Endodermal cell (in vitro differentiated cells): ENCODE results near the gene LETMD1. TPM values are rescaled to one million over a fixed set of nuclear protein-coding genes. Genes with fewer than 3 reads are reported as not detected.

Source experiments
- DNase-seq: peaks from one replicate; pipeline ENCODE4 v3.0.0-alpha.2; 2017
- H3K27ac ChIP-seq: 2 replicates; pipeline ENCODE4 v1.5.1; 2013; ENCODE audit warnings: mild to moderate bottlenecking, low read depth, low read length, moderate library complexity
- H3K27me3 ChIP-seq: 2 replicates; pipeline ENCODE4 v1.6.1; 2013; ENCODE audit warnings: mild to moderate bottlenecking, low read length, moderate library complexity; ENCODE audit not compliant: insufficient read depth, control insufficient read depth, poor library complexity, severe bottlenecking
- H3K36me3 ChIP-seq: 2 replicates; pipeline ENCODE4 v1.7.0; 2013; ENCODE audit warnings: mild to moderate bottlenecking, low read length, moderate library complexity; ENCODE audit not compliant: control insufficient read depth, insufficient read depth
- H3K4me1 ChIP-seq: one replicate; pipeline ENCODE4 v1.7.0; 2013; ENCODE audit warnings: low read length; ENCODE audit not compliant: control insufficient read depth, insufficient read depth
- H3K4me3 ChIP-seq: 2 replicates; pipeline ENCODE4 v1.5.1; 2013; ENCODE audit warnings: mild to moderate bottlenecking, low read length, moderate library complexity
- H3K9ac ChIP-seq: 2 replicates; pipeline ENCODE4 v1.6.1; 2013; ENCODE audit warnings: mild to moderate bottlenecking, low read length, moderate library complexity; ENCODE audit not compliant: poor library complexity, severe bottlenecking; ENCODE audit errors: extremely low read depth
- H3K9me3 ChIP-seq: 2 replicates; pipeline ENCODE4 v1.6.1; 2013; ENCODE audit warnings: mild to moderate bottlenecking, low read length, moderate library complexity; ENCODE audit not compliant: control insufficient read depth
- H3K27ac Mint-ChIP-seq: 2 replicates; pipeline ENCODE4 v1.8.0; 2020; ENCODE audit warnings: mixed read lengths
- H3K27me3 Mint-ChIP-seq: 2 replicates; pipeline ENCODE4 v1.8.0; 2021; ENCODE audit warnings: mild to moderate bottlenecking, mixed read lengths; ENCODE audit not compliant: insufficient read depth
- H3K36me3 Mint-ChIP-seq: 2 replicates; pipeline ENCODE4 v1.8.0; 2020; ENCODE audit warnings: low read depth, mixed read lengths
- H3K4me1 Mint-ChIP-seq: 2 replicates; pipeline ENCODE4 v1.8.0; 2020; ENCODE audit warnings: mixed read lengths
- H3K4me3 Mint-ChIP-seq: 2 replicates; pipeline ENCODE4 v1.8.0; 2020; ENCODE audit warnings: mild to moderate bottlenecking, moderate library complexity, mixed read lengths
- H3K9me3 Mint-ChIP-seq: 2 replicates; pipeline ENCODE4 v1.8.0; 2020; ENCODE audit warnings: mild to moderate bottlenecking, mixed read lengths
- CTCF ChIP-seq: fragments of 200-600 bp; sonication (generic); conservative IDR thresholded peaks from 2 replicates; pipeline ENCODE4 v1.5.0; 2021; ENCODE audit warnings: antibody characterized with exemption, mild to moderate bottlenecking
- WGBS, 2 experiments: methylation state at CpG; one replicate each; pipeline versions ENCODE4 v1.1.5 to v1.1.7; 2013; ENCODE audit warnings: missing lambda C conversion rate in 2 of 2, mixed read lengths in 1 of 2; ENCODE audit not compliant: insufficient coverage in 1 of 2, insufficient read length in 1 of 2; 5-methylcytosine and 5-hydroxymethylcytosine counted together
- total RNA-seq, 2 donors: library from RNA; stranded (reverse); fragmentation: NEBNext Ultra II Directional in 1 of 2; extraction: Animal tissue kit (Norgen Biotek cat#: 25700) in 1 of 2; gene quantifications; 2 replicates in 1 of 2; 3 replicates in 1 of 2; pipeline ENCODE4 v1.2.1, GENCODE V29; 2021

The LETMD1 gene
- total RNA-seq, 2 donors from 2014 or later: 34.8 to 40.2 TPM

- no peaks in the 10 kb centered on the region for H3K9me3 Mint-ChIP-seq
- WGBS, 2 experiments: 88 to 96% methylated on average over 3 to 4 of the region's 4 CpGs
Observed at GRCh38 chr12:51080136-51080535, 32.0 kb downstream of the LETMD1 start.

GRCh38 chr12:51081421-51081820 is 33.3 kb downstream of the LETMD1 start:
- no peak overlapping the region for H3K27ac ChIP-seq
- H3K36me3 ChIP-seq: no peaks in the 10 kb centered on the region
- Mint-ChIP-seq H3K27ac (no peak overlapping the region), H3K9me3 (no peaks in the 10 kb centered on the region), H3K36me3 (peaks cover 22% of the 10 kb centered on the region), H3K4me3 (peak overlapping the region; percentile 100), H3K4me1 (peaks cover 23% of the 10 kb centered on the region), H3K27me3 (no peaks in the 10 kb centered on the region)
- no peaks in the 10 kb centered on the region for H3K27me3 ChIP-seq
- peak overlapping the region; percentile 89 for H3K4me3 ChIP-seq
- no peak for DNase-seq
- no peaks in the 10 kb centered on the region for H3K9me3 ChIP-seq
- no peaks in the 10 kb centered on the region for H3K4me1 ChIP-seq
- no peak overlapping the region for H3K9ac ChIP-seq
- TF ChIP-seq CTCF: no peak
- 86 to 91% methylated on average over 1 of the region's 1 CpG for WGBS, 2 experiments

More at GRCh38 chr12:51080136-51080535, 32.0 kb downstream of the LETMD1 start:
- Mint-ChIP-seq H3K27me3 (no peaks in the 10 kb centered on the region), H3K4me3 (no peak overlapping the region), H3K27ac (no peak overlapping the region), H3K36me3 (peaks cover 27% of the 10 kb centered on the region), H3K4me1 (peaks cover 23% of the 10 kb centered on the region)
- H3K27ac ChIP-seq: no peak overlapping the region
- no peaks in the 10 kb centered on the region for H3K36me3 ChIP-seq
- H3K4me3 ChIP-seq: no peak overlapping the region
- no peak for DNase-seq
- H3K9ac ChIP-seq: no peak overlapping the region
- no peaks in the 10 kb centered on the region for H3K4me1 ChIP-seq
- no peaks in the 10 kb centered on the region for H3K27me3 ChIP-seq
- no peak for TF ChIP-seq CTCF
- no peaks in the 10 kb centered on the region for H3K9me3 ChIP-seq

GRCh38 chr12:51082561-51083125 is 34.5 kb downstream of the LETMD1 start:
- 0 to 2% methylated on average over 14 to 18 of the region's 18 CpGs for WGBS, 2 experiments
- no peak for TF ChIP-seq CTCF
- peak overlapping the region; percentile 94 for H3K27ac ChIP-seq
- Mint-ChIP-seq H3K36me3 (peaks cover 20% of the 10 kb centered on the region), H3K27me3 (no peaks in the 10 kb centered on the region), H3K9me3 (no peaks in the 10 kb centered on the region), H3K4me1 (peaks cover 23% of the 10 kb centered on the region), H3K27ac (peak overlapping the region; percentile 98), H3K4me3 (peak overlapping the region; percentile 100)
- no peaks in the 10 kb centered on the region for H3K4me1 ChIP-seq
- peak; percentile 83 for DNase-seq
- no peaks in the 10 kb centered on the region for H3K9me3 ChIP-seq
- peak overlapping the region; percentile 89 for H3K4me3 ChIP-seq
- H3K9ac ChIP-seq: peak overlapping the region; percentile 83
- no peaks in the 10 kb centered on the region for H3K36me3 ChIP-seq
- no peaks in the 10 kb centered on the region for H3K27me3 ChIP-seq
